GM18519 (cell line): Measurements from ENCODE around the gene ITGB1BP2.
"Not testable (repeated sequence)": the region's sequence is repeated elsewhere in the genome, so short reads cannot be mapped to it uniquely, and the experiment has no call there.

Experiments
- ATAC-seq: cut with Tn5 transposase; IDR thresholded peaks from one replicate; pipeline ENCODE4 v1.9.1; 2021; ENCODE audit warnings: mild to moderate bottlenecking, moderate library complexity; ENCODE audit not compliant: unreplicated experiment, low FRiP score

Gene ITGB1BP2

GRCh38 chrX:71301195-71301924 lies at the start of gene ITGB1BP2:
Gene ITGB1BP2 (plus strand): TSS chrX:71301750. CDS start chrX:71301807, 57 bp downstream.
- ATAC-seq = no peak

- ATAC-seq = no peak
Measured at GRCh38 chrX:71252221-71252620, 49.3 kb upstream of the ITGB1BP2 start.

DNA sequence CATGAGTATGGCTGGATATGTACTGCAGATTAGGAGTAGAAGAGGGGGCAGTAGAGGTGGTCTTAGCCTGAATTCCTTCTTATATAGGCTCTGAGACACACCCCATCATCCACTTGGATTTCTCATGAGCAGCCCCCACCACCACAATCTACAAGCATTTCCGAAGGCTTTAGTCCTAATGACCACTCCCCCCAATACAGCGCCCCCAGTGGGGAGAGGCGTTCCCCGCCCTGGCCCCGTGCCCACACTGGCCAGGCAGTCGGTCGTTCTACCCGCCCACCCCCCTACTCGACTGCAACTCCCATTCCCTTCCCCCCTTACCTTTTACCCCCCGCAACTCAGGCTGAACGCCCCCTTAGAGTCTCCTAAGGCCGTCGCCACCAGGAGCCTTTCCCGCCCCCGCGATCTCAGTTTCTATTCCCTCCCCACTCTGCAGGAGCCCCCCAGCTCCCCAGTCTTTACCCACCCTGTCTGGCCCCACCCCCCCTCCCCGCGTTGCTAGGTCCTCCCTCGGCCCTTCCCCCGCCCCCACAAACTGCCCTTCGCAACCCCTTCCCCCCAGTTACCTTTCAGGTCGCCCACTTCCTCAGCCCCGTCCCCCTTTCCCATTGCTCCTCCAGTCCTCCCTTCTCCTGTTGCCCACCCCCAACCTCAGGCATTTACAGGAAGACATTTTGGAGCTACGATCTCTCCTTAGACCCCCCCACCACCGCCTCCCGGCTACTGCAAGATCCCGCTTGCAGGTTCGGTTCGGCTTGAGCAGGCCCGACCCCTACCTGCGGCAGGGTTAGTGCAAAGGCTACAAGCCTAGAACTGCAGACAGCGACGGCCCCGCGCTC lies 48.1 kb upstream of the ITGB1BP2 start:
- ATAC-seq = no peak

- ATAC-seq = peak; percentile 75
Measured at GRCh38 chrX:71254092-71254963, 47.2 kb upstream of the ITGB1BP2 start, which contains the start of gene ZMYM3. Gene ZMYM3 (minus strand): TSS chrX:71254140. CDS start chrX:71253255, 885 bp downstream.

DNA sequence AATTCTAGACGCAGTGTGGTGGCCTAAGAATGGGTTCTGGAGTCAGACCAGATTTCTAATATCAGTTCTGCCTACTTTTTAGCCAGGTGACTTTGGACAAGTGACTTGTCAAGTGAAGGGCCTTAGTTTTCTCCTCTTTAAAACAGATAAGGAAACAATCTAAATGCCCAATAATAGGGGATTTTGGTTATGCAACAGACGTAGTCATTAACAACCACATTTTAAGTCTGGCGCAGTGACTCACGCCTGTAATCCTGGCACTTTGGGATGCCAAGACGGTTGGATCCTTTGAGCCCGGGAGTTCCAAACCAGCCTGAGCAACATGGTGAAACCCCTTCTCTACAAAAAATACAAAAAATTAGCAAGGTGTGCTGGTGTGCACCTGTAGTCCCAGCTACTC lies 45.5 kb upstream of the ITGB1BP2 start:
- ATAC-seq = no peak

DNA sequence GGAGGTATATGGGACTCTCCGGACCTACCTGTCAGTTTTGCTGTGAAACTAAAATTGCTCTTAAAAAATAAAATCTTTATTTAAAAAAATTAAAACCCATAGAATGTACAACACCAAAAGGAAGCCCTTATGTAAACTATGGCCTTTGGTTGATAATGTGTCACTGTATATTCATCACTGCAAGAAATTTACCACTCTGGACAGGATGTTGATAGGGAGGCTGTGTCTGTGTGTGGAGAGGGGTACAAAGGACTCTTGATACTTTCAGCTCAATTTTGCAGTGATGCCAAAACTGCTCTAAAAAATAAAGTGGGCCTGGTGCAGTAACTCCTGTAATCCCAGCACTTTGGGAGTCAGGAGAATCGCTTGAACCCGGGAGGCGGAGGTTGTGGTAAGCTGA lies 44.7 kb upstream of the ITGB1BP2 start:
- ATAC-seq = no peak

- ATAC-seq = not testable (repeated sequence)
Measured at GRCh38 chrX:71268624-71269023, 32.9 kb upstream of the ITGB1BP2 start.

- ATAC-seq = no peak
Measured at GRCh38 chrX:71269801-71270395, 31.7 kb upstream of the ITGB1BP2 start.

- ATAC-seq = not testable (repeated sequence)
Measured at GRCh38 chrX:71272313-71272712, 29.2 kb upstream of the ITGB1BP2 start.

- not testable (repeated sequence) for ATAC-seq
Measured at GRCh38 chrX:71281300-71281699, 20.2 kb upstream of the ITGB1BP2 start.

GRCh38 chrX:71282514-71283402 lies 18.8 kb upstream of the ITGB1BP2 start:
- ATAC-seq = peak; percentile 24

DNA sequence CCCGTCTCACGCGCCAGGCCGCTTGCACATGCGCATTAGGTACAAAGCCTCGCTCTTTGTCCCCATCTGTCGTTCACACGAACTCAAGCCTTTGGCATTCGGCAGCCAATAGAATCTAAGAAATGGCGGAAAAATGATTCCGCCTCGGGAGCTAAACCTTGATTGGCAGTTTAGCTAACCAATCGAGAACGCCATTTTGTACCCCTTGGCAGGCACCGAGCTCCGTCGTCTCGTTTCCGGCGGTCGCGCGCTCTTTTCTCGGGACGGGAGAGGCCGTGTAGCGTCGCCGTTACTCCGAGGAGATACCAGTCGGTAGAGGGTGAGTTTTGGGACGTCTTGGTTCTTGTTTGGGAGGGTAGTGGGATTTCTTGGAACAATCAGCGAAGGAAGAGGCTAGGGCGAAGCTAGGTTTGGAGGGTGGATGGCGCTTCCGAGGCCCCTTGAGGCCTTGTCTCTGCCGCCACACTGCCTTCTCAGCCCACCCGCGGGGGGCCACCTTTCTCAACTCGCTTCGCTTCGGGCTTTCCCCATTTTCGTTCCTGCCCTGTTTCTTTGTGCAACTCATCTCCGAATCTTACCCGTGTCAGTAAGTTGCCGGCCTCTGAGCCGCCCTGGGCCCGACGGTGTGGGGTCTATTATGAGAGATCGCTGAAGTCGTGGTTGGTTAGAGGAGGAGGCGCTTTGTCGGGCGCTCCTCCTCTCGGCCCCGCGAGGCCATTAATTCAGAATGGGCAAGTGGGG lies 18.0 kb upstream of the ITGB1BP2 start, which contains the start of gene NONO:
TSS of gene NONO (plus strand) at position 233 of the 741 bp plus-strand sequence. CDS start 7,003 bp downstream, outside the sequence.
- ATAC-seq = peak; percentile 77

DNA sequence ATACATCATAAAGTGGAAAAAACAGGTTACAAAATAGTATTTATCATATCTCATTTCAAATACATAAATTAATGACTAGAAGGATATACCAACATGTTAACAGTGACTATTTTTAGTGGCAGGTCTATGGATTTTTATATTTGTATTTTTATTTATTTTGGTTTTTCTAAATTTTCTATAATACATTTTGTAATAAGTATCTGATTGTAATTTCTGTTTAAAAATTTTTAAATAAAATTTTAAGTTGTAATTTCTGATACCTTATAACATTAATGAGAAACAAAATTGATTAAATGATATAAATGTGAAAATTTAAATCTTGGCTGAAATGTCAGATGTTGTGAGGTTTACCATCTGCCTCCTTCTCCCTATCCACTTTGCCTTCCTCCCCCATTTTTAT lies 15.6 kb upstream of the ITGB1BP2 start:
- ATAC-seq = no peak

- no peak for ATAC-seq
Measured at GRCh38 chrX:71291381-71291780, 10.2 kb upstream of the ITGB1BP2 start.

DNA sequence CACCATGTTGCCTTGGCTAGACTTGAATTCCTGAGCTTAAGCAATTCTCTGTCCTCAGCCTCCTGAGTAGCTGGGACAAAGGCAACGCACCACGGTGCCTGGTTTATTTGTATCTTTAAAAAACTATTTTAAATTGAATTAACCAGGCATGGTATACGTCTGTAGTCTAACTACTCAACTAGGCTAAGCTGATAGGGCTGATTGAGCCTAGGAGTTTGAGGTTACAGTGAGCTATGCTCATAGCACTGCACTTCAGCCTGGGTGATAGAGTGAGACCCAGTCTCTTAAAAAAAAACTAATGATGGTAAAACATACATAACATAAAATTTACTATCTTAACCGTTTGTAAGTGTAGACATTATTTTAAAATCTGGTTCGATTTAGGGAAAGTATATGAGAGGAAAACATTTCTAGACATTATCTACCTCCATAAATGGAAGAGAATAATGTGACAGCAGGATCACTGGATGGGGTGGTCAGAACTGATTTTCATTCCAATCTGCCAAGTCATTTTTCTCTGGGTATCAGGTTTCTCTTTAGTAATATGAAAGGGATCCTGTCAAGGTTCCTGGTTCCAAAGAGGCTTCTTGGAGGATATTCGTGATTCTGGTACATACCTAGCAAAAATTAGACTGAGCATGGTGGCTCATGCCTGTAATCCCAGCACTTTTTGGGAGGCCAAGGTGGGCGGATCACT lies 8.7 kb upstream of the ITGB1BP2 start:
- ATAC-seq = no peak

GRCh38 chrX:71296806-71297205 lies 4.7 kb upstream of the ITGB1BP2 start:
- no peak for ATAC-seq

- no peak for ATAC-seq
Measured at GRCh38 chrX:71298119-71298518, 3.4 kb upstream of the ITGB1BP2 start.

DNA sequence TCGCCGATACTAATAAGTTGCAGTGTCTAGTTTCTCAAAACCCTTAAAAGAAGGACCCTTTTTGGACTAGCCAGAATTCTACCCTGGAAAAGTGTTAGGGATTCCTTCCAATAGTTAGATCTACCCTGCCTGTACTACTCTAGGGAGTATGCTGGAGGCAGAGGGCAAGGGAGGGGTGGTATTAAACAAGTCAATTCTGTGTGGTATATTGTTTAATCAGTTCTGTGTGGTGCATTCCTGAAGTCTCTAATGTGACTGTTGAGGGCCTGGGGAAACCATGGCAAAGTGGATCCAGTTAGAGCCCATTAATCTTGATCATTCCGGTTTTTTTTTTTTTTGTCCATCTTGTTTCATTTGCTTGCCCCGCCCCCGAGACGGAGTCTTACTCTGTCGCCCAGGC lies 1.5 kb upstream of the ITGB1BP2 start:
- ATAC-seq = not testable (repeated sequence)
